MM.1S (cell line): ENCODE measurements around the gene DISC1.

Source experiments
- DNase-seq: peaks from one replicate; pipeline ENCODE4 v3.0.0-alpha.2; 2015
- H2AFZ ChIP-seq: fragments of 300-600 bp; sonication (generic); 2 replicates; pipeline ENCODE4 v1.6.0; 2016; ENCODE audit warnings: antibody characterized with exemption, low read length
- H3F3A ChIP-seq: fragments of 300-600 bp; sonication (generic); 2 replicates; pipeline ENCODE4 v1.6.1; 2016; ENCODE audit warnings: mild to moderate bottlenecking, antibody characterized with exemption, low read length, moderate library complexity, mixed read lengths; ENCODE audit not compliant: insufficient read depth
- H3K27ac ChIP-seq: fragments of 300-600 bp; sonication (generic); 2 replicates; pipeline ENCODE4 v1.5.1; 2016; ENCODE audit warnings: mild to moderate bottlenecking, low read length
- H3K27me3 ChIP-seq: fragments of 300-600 bp; sonication (generic); replicated peaks from 2 replicates; pipeline ENCODE4 v1.6.0; 2016; ENCODE audit warnings: low read length; ENCODE audit not compliant: insufficient read depth
- H3K36me3 ChIP-seq: fragments of 300-600 bp; sonication (generic); replicated peaks from 2 replicates; pipeline ENCODE4 v1.6.1; 2016; ENCODE audit warnings: mild to moderate bottlenecking, low read length, mixed read lengths; ENCODE audit not compliant: insufficient read depth
- H3K4me1 ChIP-seq: fragments of 300-600 bp; sonication (generic); 2 replicates; pipeline ENCODE4 v1.6.1; 2016; ENCODE audit warnings: low read length, mixed read lengths
- H3K4me2 ChIP-seq: fragments of 300-600 bp; sonication (generic); 2 replicates; pipeline ENCODE4 v1.6.0; 2016; ENCODE audit warnings: low read depth, low read length
- H3K4me3 ChIP-seq: fragments of 300-600 bp; sonication (generic); 2 replicates; pipeline ENCODE4 v1.5.1; 2016; ENCODE audit warnings: low read length, mixed read lengths
- H3K79me2 ChIP-seq: fragments of 300-600 bp; sonication (generic); 2 replicates; pipeline ENCODE4 v1.6.1; 2016; ENCODE audit warnings: mixed run types, low read length, mixed read lengths
- H3K9ac ChIP-seq: fragments of 300-600 bp; sonication (generic); 2 replicates; pipeline ENCODE4 v1.6.1; 2016; ENCODE audit warnings: low read length, mixed read lengths
- H3K9me2 ChIP-seq: fragments of 300-600 bp; sonication (generic); replicated peaks from 2 replicates; pipeline ENCODE4 v1.6.1; 2016; ENCODE audit warnings: mild to moderate bottlenecking, low read length, mixed read lengths; ENCODE audit not compliant: insufficient read depth
- H3K9me3 ChIP-seq: fragments of 300-600 bp; sonication (generic); replicated peaks from 2 replicates; pipeline ENCODE4 v1.6.1; 2016; ENCODE audit warnings: mild to moderate bottlenecking, low read length, mixed read lengths; ENCODE audit not compliant: insufficient read depth
- H4K20me1 ChIP-seq: fragments of 300-600 bp; sonication (generic); 2 replicates; pipeline ENCODE4 v1.6.1; 2016; ENCODE audit warnings: mild to moderate bottlenecking, low read length, moderate library complexity, mixed read lengths; ENCODE audit not compliant: insufficient read depth
- EZH2 ChIP-seq: fragments of 300-600 bp; sonication (generic); optimal IDR thresholded peaks from 2 replicates; pipeline ENCODE3; 2017; ENCODE audit warnings: low read depth, mild to moderate bottlenecking, antibody characterized with exemption, low read length, mixed read lengths
- EZH2phosphoT487 ChIP-seq: fragments of 300-600 bp; sonication (generic); IDR thresholded peaks from 2 replicates; pipeline ENCODE4 v1.6.1; 2018; ENCODE audit warnings: antibody characterized with exemption, low read length
- TF ChIP-seq, protein P1 (sequence below): fragments of 300-600 bp; sonication (generic); IDR thresholded peaks from 2 replicates; pipeline ENCODE4 v1.5.1; 2016; ENCODE audit warnings: antibody characterized with exemption, low read length, mixed read lengths

Gene DISC1

DNA sequence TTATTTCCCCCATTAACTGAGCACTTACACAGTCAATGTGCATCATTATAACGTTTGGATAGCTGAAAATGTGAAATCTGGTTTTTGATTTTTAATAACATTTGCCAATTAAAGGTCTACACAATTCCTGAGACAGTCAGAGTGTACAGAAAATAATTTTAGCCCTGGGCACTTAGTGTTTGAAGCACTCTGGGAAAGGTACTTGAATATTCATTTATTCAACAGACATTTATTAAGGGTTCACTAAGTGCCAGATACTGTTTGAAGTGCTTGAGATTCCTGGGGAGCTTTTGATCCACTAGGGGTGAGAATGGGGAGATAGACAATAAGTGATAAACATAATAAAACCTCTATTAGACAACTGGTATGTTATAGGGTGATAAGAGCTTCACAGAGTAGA is 141.8 kb downstream of the DISC1 start:
- no peak for DNase-seq
- no peaks in the 10 kb centered on the region for H3K27me3 ChIP-seq
- TF ChIP-seq EZH2phosphoT487 (no peak), EZH2 (no peak)
- TF ChIP-seq, protein P1, sequence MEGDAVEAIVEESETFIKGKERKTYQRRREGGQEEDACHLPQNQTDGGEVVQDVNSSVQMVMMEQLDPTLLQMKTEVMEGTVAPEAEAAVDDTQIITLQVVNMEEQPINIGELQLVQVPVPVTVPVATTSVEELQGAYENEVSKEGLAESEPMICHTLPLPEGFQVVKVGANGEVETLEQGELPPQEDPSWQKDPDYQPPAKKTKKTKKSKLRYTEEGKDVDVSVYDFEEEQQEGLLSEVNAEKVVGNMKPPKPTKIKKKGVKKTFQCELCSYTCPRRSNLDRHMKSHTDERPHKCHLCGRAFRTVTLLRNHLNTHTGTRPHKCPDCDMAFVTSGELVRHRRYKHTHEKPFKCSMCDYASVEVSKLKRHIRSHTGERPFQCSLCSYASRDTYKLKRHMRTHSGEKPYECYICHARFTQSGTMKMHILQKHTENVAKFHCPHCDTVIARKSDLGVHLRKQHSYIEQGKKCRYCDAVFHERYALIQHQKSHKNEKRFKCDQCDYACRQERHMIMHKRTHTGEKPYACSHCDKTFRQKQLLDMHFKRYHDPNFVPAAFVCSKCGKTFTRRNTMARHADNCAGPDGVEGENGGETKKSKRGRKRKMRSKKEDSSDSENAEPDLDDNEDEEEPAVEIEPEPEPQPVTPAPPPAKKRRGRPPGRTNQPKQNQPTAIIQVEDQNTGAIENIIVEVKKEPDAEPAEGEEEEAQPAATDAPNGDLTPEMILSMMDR = no peak

DNA sequence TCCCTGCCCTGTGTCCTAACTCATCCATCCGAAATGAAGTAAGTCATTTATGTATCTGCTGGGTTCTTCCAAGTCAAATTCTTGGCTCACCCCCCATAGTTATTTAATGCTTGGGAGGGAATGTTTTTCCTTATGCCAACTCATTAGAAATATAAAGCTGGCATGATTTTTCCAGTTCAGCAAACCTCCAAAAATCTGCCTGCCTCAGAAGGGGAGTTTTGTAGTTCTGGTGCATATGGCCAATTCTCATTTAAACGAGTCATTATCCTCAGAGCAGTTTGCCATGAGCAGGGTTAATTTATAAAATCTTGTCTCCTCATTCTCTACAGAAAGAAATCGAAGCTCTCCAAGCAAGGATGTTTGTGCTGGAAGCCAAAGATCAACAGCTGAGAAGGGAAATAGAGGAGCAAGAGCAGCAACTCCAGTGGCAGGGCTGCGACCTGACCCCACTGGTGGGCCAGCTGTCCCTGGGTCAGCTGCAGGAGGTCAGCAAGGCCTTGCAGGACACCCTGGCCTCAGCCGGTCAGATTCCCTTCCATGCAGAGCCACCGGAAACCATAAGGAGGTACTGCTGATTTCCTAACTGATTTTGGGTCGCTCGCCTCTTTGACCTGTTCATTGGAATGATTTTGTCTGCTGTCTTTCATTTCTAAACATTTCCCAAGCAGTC is 144.1 kb downstream of the DISC1 start:
- H3K79me2 ChIP-seq = no peaks in the 10 kb centered on the region
- H3K4me3 ChIP-seq = no peak overlapping the region
- H3K27me3 ChIP-seq = no peaks in the 10 kb centered on the region
- H3K9ac ChIP-seq = no peak overlapping the region
- no peaks in the 10 kb centered on the region for H3K4me1 ChIP-seq
- no peaks in the 10 kb centered on the region for H4K20me1 ChIP-seq
- TF ChIP-seq EZH2 = no peak
- TF ChIP-seq, protein P1 = no peak
- no peak for TF ChIP-seq EZH2phosphoT487
- H3F3A ChIP-seq = no peaks in the 10 kb centered on the region
- H3K27ac ChIP-seq = no peak overlapping the region
- H3K9me2 ChIP-seq = no peaks in the 10 kb centered on the region
- no peak overlapping the region for H2AFZ ChIP-seq
- no peak for DNase-seq
- no peak overlapping the region for H3K4me2 ChIP-seq
- no peaks in the 10 kb centered on the region for H3K9me3 ChIP-seq
- H3K36me3 ChIP-seq = no peaks in the 10 kb centered on the region

More for the DNA sequence above, 141.8 kb downstream of the DISC1 start:
- Histone ChIP-seq H4K20me1 (no peaks in the 10 kb centered on the region), H3K79me2 (no peaks in the 10 kb centered on the region), H3K9ac (no peak overlapping the region), H3K27ac (no peak overlapping the region), H3K36me3 (no peaks in the 10 kb centered on the region), H3K4me1 (no peaks in the 10 kb centered on the region), H3K9me3 (no peaks in the 10 kb centered on the region), H3K4me3 (no peak overlapping the region), H3K4me2 (no peak overlapping the region), H3K9me2 (no peaks in the 10 kb centered on the region), H2AFZ (no peak overlapping the region), H3F3A (no peaks in the 10 kb centered on the region)

DNA sequence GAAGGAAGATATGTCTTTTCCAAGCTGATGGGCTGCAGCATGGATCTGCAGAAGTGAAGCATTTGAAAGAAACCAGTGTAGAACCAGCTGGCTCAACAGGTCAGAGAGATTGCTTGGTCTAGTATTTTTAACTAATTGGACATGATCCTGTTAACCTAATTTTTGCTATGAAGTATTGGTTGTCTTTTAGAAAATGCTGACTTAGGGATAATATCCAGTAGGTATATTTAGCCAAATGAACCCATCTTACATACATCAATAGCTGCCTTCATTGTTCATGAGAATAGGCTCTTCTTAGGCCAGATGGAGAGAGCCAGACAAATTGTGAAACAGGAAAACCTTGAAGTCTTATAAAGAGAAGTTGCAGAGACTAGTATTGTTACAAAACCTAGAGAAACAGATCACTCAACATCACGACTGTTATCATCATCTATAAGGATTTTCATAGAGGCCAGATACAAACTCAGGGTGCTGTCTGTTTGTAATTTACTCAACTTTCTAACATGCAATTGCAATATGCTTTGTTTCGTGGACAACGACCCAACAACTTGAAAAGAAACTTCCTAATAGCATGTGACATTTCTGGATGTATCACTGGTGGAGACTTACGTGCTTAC is 148.2 kb downstream of the DISC1 start:
- TF ChIP-seq, protein P1 = no peak
- Histone ChIP-seq H3K27me3 (no peaks in the 10 kb centered on the region), H3K4me1 (no peaks in the 10 kb centered on the region), H3K79me2 (no peaks in the 10 kb centered on the region), H3K4me3 (no peak overlapping the region), H3K9me3 (no peaks in the 10 kb centered on the region), H3K4me2 (no peak overlapping the region), H2AFZ (no peak overlapping the region), H4K20me1 (no peaks in the 10 kb centered on the region), H3K9me2 (no peaks in the 10 kb centered on the region), H3K9ac (no peak overlapping the region), H3K27ac (no peak overlapping the region), H3F3A (no peaks in the 10 kb centered on the region), H3K36me3 (no peaks in the 10 kb centered on the region)
- no peak for DNase-seq
